ENCODE data around the gene MTSS2. TPM values are rescaled to one million over a fixed set of nuclear protein-coding genes. Genes with fewer than 3 reads are reported as not detected.

Gene MTSS2
- total RNA-seq, 1 experiment from 2014 or later, result 27.1 TPM

DNA sequence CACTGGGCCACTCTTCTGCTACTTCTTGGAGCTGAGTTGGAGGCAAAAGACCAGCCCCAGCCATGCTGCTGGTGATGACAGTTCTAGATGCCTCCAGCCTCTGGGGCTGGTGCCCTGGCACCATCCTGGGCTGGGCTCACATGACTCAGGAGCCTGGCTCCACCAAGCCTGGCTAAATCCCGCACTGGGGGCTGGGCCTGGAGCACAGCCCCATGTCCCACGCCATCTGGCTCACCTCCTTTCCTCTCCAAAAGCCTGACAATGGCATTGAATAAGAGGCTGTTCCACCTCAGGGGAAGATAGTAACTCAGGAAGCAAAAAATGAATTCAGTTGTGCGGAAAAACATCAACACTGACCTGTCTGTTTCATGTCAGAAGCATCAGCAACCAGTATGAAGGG is 45.1 kb upstream of the MTSS2 start:
- BruUV-seq (replicated peaks), result no TSS peak
- intact Hi-C loops (cut with micrococcal nuclease; ENCODE audit: unreplicated experiment), result no loop called here
- H3K27ac Mint-ChIP-seq (ENCODE audit: unreplicated experiment), result no peak overlapping the region
- TF ChIP-seq, protein P1, sequence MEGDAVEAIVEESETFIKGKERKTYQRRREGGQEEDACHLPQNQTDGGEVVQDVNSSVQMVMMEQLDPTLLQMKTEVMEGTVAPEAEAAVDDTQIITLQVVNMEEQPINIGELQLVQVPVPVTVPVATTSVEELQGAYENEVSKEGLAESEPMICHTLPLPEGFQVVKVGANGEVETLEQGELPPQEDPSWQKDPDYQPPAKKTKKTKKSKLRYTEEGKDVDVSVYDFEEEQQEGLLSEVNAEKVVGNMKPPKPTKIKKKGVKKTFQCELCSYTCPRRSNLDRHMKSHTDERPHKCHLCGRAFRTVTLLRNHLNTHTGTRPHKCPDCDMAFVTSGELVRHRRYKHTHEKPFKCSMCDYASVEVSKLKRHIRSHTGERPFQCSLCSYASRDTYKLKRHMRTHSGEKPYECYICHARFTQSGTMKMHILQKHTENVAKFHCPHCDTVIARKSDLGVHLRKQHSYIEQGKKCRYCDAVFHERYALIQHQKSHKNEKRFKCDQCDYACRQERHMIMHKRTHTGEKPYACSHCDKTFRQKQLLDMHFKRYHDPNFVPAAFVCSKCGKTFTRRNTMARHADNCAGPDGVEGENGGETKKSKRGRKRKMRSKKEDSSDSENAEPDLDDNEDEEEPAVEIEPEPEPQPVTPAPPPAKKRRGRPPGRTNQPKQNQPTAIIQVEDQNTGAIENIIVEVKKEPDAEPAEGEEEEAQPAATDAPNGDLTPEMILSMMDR (IDR thresholded peaks at IDR 0.05; ENCODE audit: unreplicated experiment), result no peak
- no peaks in the 10 kb centered on the region for H3K9me3 Mint-ChIP-seq (ENCODE audit: low read depth, unreplicated experiment)
- H3K4me1 Mint-ChIP-seq (ENCODE audit: low read depth, unreplicated experiment), result no peaks in the 10 kb centered on the region
- CTCF ChIA-PET, result interaction anchor here (0.7 kb wide), 1 partner anchor 883 kb away, joined by 4 read pairs; no protein-coding TSS in a partner anchor
- H3K4me3 Mint-ChIP-seq (ENCODE audit: low read depth, unreplicated experiment), result no peak overlapping the region
- H3K27me3 Mint-ChIP-seq (ENCODE audit: unreplicated experiment), result no peaks in the 10 kb centered on the region
- DNase-seq, result no peak
- no peaks in the 10 kb centered on the region for H3K36me3 Mint-ChIP-seq (ENCODE audit: insufficient read depth, unreplicated experiment)

DNA sequence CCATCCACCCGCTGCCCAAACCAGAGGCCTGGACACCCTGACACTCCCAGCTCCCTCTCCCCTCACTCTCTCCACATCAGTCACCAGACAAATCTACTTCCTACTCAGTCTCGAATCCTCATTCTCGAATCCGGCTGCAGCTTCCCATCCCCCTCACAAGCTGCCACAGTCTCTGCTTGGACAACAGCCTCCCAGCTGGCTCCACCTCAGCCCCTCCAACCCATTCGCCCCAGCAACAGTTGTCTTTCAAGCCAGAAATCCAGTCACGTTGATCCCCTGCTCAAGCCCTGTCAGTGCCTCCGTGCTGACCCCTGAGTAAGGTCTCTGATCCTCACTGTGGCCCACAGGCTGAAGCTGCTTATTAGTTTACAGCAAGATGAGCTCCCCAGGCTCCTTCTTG is 44.2 kb upstream of the MTSS2 start:
- CTCF ChIA-PET, result interaction anchor here (1.4 kb wide), 1 partner anchor 41 kb away, joined by 4 read pairs; no protein-coding TSS in a partner anchor
- Mint-ChIP-seq H3K36me3 (ENCODE audit: insufficient read depth, unreplicated experiment) (no peaks in the 10 kb centered on the region), H3K27ac (ENCODE audit: unreplicated experiment) (no peak overlapping the region), H3K9me3 (ENCODE audit: low read depth, unreplicated experiment) (no peaks in the 10 kb centered on the region), H3K4me1 (ENCODE audit: low read depth, unreplicated experiment) (no peaks in the 10 kb centered on the region), H3K27me3 (ENCODE audit: unreplicated experiment) (no peaks in the 10 kb centered on the region), H3K4me3 (ENCODE audit: low read depth, unreplicated experiment) (no peak overlapping the region)
- DNase-seq, result no peak
- intact Hi-C loops (cut with micrococcal nuclease; ENCODE audit: unreplicated experiment), result no loop called here
- TF ChIP-seq, protein P1 (IDR thresholded peaks at IDR 0.05; ENCODE audit: unreplicated experiment), result no peak
- BruUV-seq (replicated peaks), result no TSS peak

DNA sequence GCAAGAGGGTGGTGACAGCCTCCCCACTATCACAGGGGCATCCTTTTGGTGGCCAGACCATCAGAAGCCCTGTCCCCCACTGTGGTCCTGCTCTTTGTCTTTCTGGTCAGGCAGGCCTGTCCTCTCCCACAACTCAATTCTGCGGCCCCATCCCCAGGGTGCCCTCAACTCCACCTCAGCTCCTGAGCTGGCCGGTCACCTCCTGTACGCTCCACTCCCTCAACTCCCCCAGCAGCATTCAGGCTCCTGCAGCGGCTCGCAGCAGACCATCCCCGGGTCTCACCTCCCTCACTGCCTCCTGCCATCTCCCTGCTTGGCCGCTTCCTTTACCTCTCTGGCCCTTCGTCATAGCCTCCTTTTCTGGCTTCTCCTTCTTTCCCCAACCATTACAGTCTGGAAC is 43.4 kb upstream of the MTSS2 start:
- Mint-ChIP-seq H3K4me3 (ENCODE audit: low read depth, unreplicated experiment) (no peak overlapping the region), H3K36me3 (ENCODE audit: insufficient read depth, unreplicated experiment) (no peaks in the 10 kb centered on the region), H3K27ac (ENCODE audit: unreplicated experiment) (no peak overlapping the region), H3K4me1 (ENCODE audit: low read depth, unreplicated experiment) (no peaks in the 10 kb centered on the region), H3K9me3 (ENCODE audit: low read depth, unreplicated experiment) (no peaks in the 10 kb centered on the region), H3K27me3 (ENCODE audit: unreplicated experiment) (no peaks in the 10 kb centered on the region)
- no TSS peak for BruUV-seq (replicated peaks)
- DNase-seq, result no peak
- intact Hi-C loops (cut with micrococcal nuclease; ENCODE audit: unreplicated experiment), result no loop called here
- CTCF ChIA-PET, result interaction anchor here (1.4 kb wide), 1 partner anchor 42 kb away, joined by 4 read pairs; no protein-coding TSS in a partner anchor
- TF ChIP-seq, protein P1 (IDR thresholded peaks at IDR 0.05; ENCODE audit: unreplicated experiment), result no peak

DNA sequence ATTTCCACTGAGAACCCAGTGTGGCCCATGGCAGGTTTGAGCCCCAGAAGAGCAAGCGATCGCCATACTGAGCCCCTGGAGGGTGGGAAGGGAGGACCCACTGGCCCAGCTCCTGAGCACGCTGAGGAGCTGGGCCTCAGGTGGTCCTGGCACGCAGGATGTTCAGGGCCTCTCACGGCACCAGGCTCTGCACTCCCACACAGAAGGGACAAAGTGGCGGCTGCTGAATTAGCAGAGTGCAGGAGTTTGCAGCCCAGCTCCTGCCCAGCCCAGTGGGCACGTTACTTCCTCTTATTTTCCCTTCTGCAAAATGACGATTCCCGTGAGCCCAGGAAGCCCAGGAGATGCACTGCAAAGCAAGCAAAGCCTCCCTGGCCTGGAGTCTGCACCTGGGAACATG is 42.3 kb upstream of the MTSS2 start:
- DNase-seq, result no peak
- no peaks in the 10 kb centered on the region for H3K9me3 Mint-ChIP-seq (ENCODE audit: low read depth, unreplicated experiment)
- CTCF ChIA-PET, result no interaction called here
- no peak overlapping the region for H3K4me3 Mint-ChIP-seq (ENCODE audit: low read depth, unreplicated experiment)
- no peaks in the 10 kb centered on the region for H3K36me3 Mint-ChIP-seq (ENCODE audit: insufficient read depth, unreplicated experiment)
- H3K27ac Mint-ChIP-seq (ENCODE audit: unreplicated experiment), result no peak overlapping the region
- intact Hi-C loops (cut with micrococcal nuclease; ENCODE audit: unreplicated experiment), result no loop called here
- no TSS peak for BruUV-seq (replicated peaks)
- no peaks in the 10 kb centered on the region for H3K4me1 Mint-ChIP-seq (ENCODE audit: low read depth, unreplicated experiment)
- TF ChIP-seq, protein P1 (IDR thresholded peaks at IDR 0.05; ENCODE audit: unreplicated experiment), result no peak
- no peaks in the 10 kb centered on the region for H3K27me3 Mint-ChIP-seq (ENCODE audit: unreplicated experiment)
